ENCODE measurements around the gene NACC2. TPM values are rescaled to one million over a fixed set of nuclear protein-coding genes. Genes with fewer than 3 reads are reported as not detected.

Gene NACC2
- total RNA-seq, 4 donors from 2014 or later = 71.4 to 209 (median 110) TPM

DNA sequence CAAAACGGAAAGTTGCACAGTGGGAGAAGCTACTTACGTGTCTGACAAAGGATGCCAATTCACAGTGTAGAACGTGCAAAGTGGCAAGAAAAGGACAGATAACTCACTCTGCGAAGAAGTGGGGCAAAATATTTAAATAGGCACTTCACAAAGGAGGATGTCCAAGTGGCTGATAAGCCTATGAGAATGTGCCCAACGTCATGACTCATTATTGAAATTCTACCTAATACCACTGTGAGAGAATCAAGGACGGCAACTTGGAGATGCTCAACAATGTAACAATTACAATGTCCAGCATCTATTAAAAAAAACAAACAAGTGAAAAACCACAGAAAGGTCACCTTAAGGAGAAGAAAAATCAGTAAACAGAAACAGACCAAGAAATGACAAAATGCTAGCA lies 59.0 kb downstream of the NACC2 start:
- H3K27me3 ChIP-seq = no peaks in the 10 kb centered on the region
- H3K4me1 ChIP-seq = peaks cover 0 to 41% (median 5%) of the 10 kb centered on the region in 3 donors
- H3K9me3 ChIP-seq = peaks cover 0 to 22% (median 5%) of the 10 kb centered on the region in 3 donors
- peaks cover 0 to 16% of the 10 kb centered on the region in 2 donors for H3K36me3 ChIP-seq
- no peak overlapping the region for H3K4me3 ChIP-seq
- WGBS, 2 donors (ENCODE audit: low coverage in 1 of 2) = 49 to 71% methylated on average over 5 to 6 of the region's 6 CpGs
- no peak overlapping the region for H3K27ac ChIP-seq
- ATAC-seq = no peak
- TF ChIP-seq EP300 (IDR thresholded peaks at IDR 0.05) = no peak
- TF ChIP-seq, protein P1, sequence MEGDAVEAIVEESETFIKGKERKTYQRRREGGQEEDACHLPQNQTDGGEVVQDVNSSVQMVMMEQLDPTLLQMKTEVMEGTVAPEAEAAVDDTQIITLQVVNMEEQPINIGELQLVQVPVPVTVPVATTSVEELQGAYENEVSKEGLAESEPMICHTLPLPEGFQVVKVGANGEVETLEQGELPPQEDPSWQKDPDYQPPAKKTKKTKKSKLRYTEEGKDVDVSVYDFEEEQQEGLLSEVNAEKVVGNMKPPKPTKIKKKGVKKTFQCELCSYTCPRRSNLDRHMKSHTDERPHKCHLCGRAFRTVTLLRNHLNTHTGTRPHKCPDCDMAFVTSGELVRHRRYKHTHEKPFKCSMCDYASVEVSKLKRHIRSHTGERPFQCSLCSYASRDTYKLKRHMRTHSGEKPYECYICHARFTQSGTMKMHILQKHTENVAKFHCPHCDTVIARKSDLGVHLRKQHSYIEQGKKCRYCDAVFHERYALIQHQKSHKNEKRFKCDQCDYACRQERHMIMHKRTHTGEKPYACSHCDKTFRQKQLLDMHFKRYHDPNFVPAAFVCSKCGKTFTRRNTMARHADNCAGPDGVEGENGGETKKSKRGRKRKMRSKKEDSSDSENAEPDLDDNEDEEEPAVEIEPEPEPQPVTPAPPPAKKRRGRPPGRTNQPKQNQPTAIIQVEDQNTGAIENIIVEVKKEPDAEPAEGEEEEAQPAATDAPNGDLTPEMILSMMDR (IDR thresholded peaks at IDR 0.05) = no peak
- TF ChIP-seq POLR2A (IDR thresholded peaks at IDR 0.05) = no peak
- no peak for TF ChIP-seq POLR2AphosphoS5 (IDR thresholded peaks at IDR 0.05)

DNA sequence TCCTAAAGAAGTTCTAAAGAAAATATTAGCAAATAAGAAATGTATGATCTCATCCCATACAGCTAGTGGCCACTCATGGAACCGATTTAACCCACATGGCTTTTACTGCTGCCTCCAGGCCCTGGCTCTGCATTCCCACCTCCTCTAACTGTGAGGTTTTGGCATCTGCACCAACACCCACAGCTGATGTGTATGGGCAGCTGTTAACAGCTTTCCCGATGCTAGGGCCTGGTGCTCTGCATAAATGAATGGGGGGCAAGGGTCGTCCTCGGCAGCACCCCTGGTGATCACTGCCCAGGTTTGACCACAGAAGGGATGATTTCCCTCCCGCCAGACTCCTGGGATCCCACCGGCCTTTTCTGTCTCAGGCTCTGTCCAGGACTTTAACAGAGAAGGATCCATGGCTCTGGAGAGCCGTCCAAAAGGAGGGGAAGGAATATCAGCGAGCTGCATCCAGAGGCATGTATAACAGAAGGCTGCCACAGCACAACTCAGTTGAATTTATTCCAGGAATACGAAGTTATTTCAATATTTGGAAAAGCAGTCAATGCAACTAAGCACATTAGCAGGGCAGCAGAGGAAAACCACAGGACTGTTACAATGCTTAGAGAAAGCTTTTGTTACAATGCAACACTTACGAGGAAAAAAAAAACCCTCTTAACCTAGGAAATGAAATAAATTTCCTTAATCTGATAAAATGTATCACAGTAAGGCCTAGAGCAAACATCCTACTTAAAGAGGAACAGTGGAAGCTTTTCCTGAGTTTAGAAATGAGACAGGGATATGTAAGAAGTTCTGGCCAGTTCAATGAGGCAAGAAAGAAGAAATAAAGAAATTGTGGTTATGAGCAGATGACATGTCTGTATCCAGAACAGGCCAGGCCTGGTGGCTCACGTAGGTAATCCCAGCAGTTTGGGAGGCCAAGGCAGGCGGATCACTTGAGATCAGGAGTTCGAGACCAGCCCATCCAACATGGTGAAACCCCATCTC lies 63.1 kb downstream of the NACC2 start:
- WGBS, 2 donors (ENCODE audit: low coverage in 1 of 2) = 39 to 67% methylated on average over 6 to 8 of the region's 13 CpGs

DNA sequence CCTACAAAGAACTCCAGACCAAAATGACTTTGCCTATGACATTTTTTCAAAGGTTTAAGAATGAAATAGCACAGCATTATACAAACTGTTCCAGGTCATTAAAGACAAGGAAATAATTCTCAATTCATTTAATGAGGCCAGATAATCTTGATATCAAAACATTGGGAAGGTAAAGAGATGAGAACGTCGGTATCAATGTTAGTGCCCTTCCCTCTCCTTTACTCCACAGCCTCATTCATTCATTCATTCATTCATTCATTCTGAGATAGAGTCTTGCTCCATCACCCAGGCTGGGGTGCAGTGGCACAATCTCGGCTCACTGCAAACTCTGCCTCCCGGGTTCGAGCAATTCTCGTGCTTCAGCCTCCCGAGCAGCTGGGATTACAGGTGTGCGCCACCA lies 64.0 kb downstream of the NACC2 start:
- TF ChIP-seq POLR2AphosphoS5 (IDR thresholded peaks at IDR 0.05) (no peak), POLR2A (IDR thresholded peaks at IDR 0.05) (no peak), EP300 (IDR thresholded peaks at IDR 0.05) (no peak)
- TF ChIP-seq, protein P1 (IDR thresholded peaks at IDR 0.05) = no peak
- peaks cover 0 to 78% (median 5%) of the 10 kb centered on the region in 3 donors for H3K4me1 ChIP-seq
- no peak for ATAC-seq
- no peaks in the 10 kb centered on the region for H3K9me3 ChIP-seq
- no peak overlapping the region for H3K27ac ChIP-seq
- H3K36me3 ChIP-seq = peaks cover 0 to 19% of the 10 kb centered on the region in 2 donors
- H3K27me3 ChIP-seq = no peaks in the 10 kb centered on the region
- H3K4me3 ChIP-seq = no peak overlapping the region
- WGBS, 2 donors (ENCODE audit: low coverage in 1 of 2) = 77 to 100% methylated on average over 3 of the region's 8 CpGs

More for the DNA sequence above, 63.1 kb downstream of the NACC2 start:
- Histone ChIP-seq H3K9me3 (peaks cover 0 to 4% (median 0%) of the 10 kb centered on the region in 3 donors), H3K4me3 (no peak overlapping the region), H3K27me3 (no peaks in the 10 kb centered on the region), H3K27ac (peak overlapping the region in 1 of 4 donors; percentile 24), H3K36me3 (peaks cover 0 to 19% of the 10 kb centered on the region in 2 donors), H3K4me1 (peaks cover 0 to 70% (median 5%) of the 10 kb centered on the region in 3 donors)
- ATAC-seq = no peak
- TF ChIP-seq POLR2AphosphoS5 (IDR thresholded peaks at IDR 0.05) = no peak
- TF ChIP-seq, protein P1 (IDR thresholded peaks at IDR 0.05) = no peak
- TF ChIP-seq EP300 (IDR thresholded peaks at IDR 0.05) = no peak
- no peak for TF ChIP-seq POLR2A (IDR thresholded peaks at IDR 0.05)

DNA sequence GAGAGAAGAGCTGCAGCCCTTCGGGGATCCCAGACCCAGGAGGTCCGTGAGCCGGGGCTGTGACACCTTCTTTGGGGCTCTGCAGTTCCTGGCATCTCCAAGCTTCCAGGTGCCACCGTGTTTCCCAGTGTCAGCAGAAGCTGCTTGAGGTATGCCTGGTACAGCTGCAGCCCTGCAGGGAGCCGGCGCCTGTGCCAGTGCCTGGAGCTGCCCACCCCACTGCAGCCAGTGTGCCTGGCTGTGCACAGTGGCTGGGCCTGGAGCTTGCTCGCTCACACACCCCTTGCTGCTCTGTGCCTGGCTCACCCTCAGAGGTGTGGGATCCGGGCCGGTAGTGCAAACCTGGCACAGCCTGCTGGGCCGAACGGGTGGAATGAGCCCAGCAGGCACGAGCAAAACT lies 65.5 kb downstream of the NACC2 start:
- ATAC-seq = no peak
- Histone ChIP-seq H3K27me3 (no peaks in the 10 kb centered on the region), H3K4me3 (no peak overlapping the region), H3K27ac (no peak overlapping the region), H3K36me3 (peaks cover 0 to 19% of the 10 kb centered on the region in 2 donors), H3K4me1 (peaks cover 0 to 78% (median 12%) of the 10 kb centered on the region in 3 donors), H3K9me3 (no peaks in the 10 kb centered on the region)
- TF ChIP-seq EP300 (IDR thresholded peaks at IDR 0.05) (no peak), POLR2A (IDR thresholded peaks at IDR 0.05) (no peak), POLR2AphosphoS5 (IDR thresholded peaks at IDR 0.05) (no peak)
- TF ChIP-seq, protein P1 (IDR thresholded peaks at IDR 0.05) = no peak
- WGBS, 2 donors (ENCODE audit: low coverage in 1 of 2) = 70 to 80% methylated on average over 1 to 2 of the region's 12 CpGs

All from gastroesophageal sphincter (tissue), 4 donors.